ENCODE measurements around the gene TNP1.

The TNP1 gene

GRCh38 chr2:216856406-216857065 lies 3.3 kb downstream of the TNP1 start:
- no peak overlapping the region for H3K27ac ChIP-seq (ENCODE audit: low read depth, low read length)
- H3K9ac ChIP-seq (ENCODE audit: low read length): no peak overlapping the region
- H3K4me1 ChIP-seq (ENCODE audit: insufficient read depth, low read length): peaks cover 7% of the 10 kb centered on the region
- H3K4me3 ChIP-seq (ENCODE audit: low read depth in 1 of 2, low read length in 2 of 2): no peak overlapping the region
- H3K27me3 ChIP-seq (ENCODE audit: control insufficient read depth in 1 of 2, insufficient read depth in 2 of 2, low read length in 2 of 2): no peaks in the 10 kb centered on the region
- no peaks in the 10 kb centered on the region for H3K36me3 ChIP-seq (ENCODE audit: insufficient read depth, low read length)
- H3K9me3 ChIP-seq (ENCODE audit: low read length): no peaks in the 10 kb centered on the region

- Histone ChIP-seq H3K4me1 (ENCODE audit: insufficient read depth, low read length) (peaks cover 14% of the 10 kb centered on the region), H3K9ac (ENCODE audit: low read length) (no peak overlapping the region), H3K9me3 (ENCODE audit: low read length) (no peaks in the 10 kb centered on the region), H3K36me3 (ENCODE audit: insufficient read depth, low read length) (no peaks in the 10 kb centered on the region), H3K27me3 (ENCODE audit: control insufficient read depth in 1 of 2, insufficient read depth in 2 of 2, low read length in 2 of 2) (no peaks in the 10 kb centered on the region), H3K4me3 (ENCODE audit: low read depth in 1 of 2, low read length in 2 of 2) (no peak overlapping the region), H3K27ac (ENCODE audit: low read depth, low read length) (no peak overlapping the region)
Observed at GRCh38 chr2:216855605-216856004, 4.3 kb downstream of the TNP1 start.

DNA sequence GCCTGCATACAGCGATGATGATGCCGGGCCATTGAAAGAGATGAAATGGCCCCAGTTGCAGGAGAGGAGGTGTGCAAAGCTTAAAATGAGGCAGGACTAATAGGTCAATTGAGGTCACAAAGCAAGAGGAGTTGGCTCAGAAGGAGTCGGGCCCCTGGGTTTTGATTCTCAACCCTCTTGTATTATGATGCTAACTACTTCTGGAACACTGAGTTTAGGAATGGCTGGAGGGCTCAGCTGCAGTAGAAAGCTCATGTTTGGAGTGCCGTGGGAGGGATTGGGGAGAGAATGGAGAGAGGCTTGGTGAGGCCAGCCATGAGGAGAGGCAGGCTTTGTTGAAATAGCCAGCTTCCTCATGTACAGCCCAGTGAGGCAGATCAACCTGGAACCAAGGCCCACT lies 4.8 kb downstream of the TNP1 start:
- H3K36me3 ChIP-seq (ENCODE audit: insufficient read depth, low read length): no peaks in the 10 kb centered on the region
- no peaks in the 10 kb centered on the region for H3K9me3 ChIP-seq (ENCODE audit: low read length)
- H3K9ac ChIP-seq (ENCODE audit: low read length): no peak overlapping the region
- H3K4me1 ChIP-seq (ENCODE audit: insufficient read depth, low read length): peaks cover 14% of the 10 kb centered on the region
- H3K27ac ChIP-seq (ENCODE audit: low read depth, low read length): no peak overlapping the region
- H3K27me3 ChIP-seq (ENCODE audit: control insufficient read depth in 1 of 2, insufficient read depth in 2 of 2, low read length in 2 of 2): no peaks in the 10 kb centered on the region
- H3K4me3 ChIP-seq (ENCODE audit: low read depth in 1 of 2, low read length in 2 of 2): no peak overlapping the region

GRCh38 chr2:216851486-216852090 lies 8.3 kb downstream of the TNP1 start:
- Histone ChIP-seq H3K27ac (ENCODE audit: low read depth, low read length) (no peak overlapping the region), H3K4me3 (ENCODE audit: low read depth in 1 of 2, low read length in 2 of 2) (no peak overlapping the region), H3K36me3 (ENCODE audit: insufficient read depth, low read length) (no peaks in the 10 kb centered on the region), H3K9me3 (ENCODE audit: low read length) (no peaks in the 10 kb centered on the region), H3K27me3 (ENCODE audit: control insufficient read depth in 1 of 2, insufficient read depth in 2 of 2, low read length in 2 of 2) (no peaks in the 10 kb centered on the region), H3K9ac (ENCODE audit: low read length) (no peak overlapping the region), H3K4me1 (ENCODE audit: insufficient read depth, low read length) (peaks cover 19% of the 10 kb centered on the region)

DNA sequence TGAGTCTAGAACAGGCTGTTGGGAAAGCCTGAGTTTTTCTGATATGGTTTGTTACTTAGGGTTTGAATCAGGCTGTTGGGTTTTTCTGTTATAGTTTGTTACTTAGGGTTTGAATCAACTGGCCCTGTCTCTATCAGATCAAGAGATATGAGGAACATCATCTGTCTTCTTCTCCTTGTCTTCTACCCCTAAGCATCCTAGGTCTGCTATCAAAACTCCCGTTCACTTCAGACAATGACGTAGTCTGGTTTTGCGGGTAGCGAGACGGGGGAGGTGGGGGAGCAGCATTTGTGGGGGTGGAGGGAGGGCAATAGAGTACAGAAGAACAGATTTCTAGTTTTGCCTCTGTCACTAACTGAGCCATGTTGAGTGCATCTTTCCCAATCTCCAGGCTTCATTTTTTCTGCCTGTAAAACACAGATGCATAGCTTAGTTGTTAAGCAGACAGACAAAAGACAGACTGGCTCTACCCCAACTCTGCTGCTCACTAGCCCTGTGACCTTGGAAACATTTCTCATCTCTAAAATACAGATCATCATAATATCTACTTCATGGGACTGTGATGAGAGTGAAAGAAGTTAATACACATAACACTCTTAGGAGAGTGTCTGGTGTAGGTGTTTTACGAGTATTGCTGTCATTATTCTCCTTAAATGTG lies 9.1 kb downstream of the TNP1 start:
- H3K4me1 ChIP-seq (ENCODE audit: insufficient read depth, low read length): peaks cover 19% of the 10 kb centered on the region
- no peaks in the 10 kb centered on the region for H3K9me3 ChIP-seq (ENCODE audit: low read length)
- no peak overlapping the region for H3K4me3 ChIP-seq (ENCODE audit: low read depth in 1 of 2, low read length in 2 of 2)
- H3K36me3 ChIP-seq (ENCODE audit: insufficient read depth, low read length): no peaks in the 10 kb centered on the region
- H3K27me3 ChIP-seq (ENCODE audit: control insufficient read depth in 1 of 2, insufficient read depth in 2 of 2, low read length in 2 of 2): no peaks in the 10 kb centered on the region
- H3K27ac ChIP-seq (ENCODE audit: low read depth, low read length): no peak overlapping the region
- no peak overlapping the region for H3K9ac ChIP-seq (ENCODE audit: low read length)

DNA sequence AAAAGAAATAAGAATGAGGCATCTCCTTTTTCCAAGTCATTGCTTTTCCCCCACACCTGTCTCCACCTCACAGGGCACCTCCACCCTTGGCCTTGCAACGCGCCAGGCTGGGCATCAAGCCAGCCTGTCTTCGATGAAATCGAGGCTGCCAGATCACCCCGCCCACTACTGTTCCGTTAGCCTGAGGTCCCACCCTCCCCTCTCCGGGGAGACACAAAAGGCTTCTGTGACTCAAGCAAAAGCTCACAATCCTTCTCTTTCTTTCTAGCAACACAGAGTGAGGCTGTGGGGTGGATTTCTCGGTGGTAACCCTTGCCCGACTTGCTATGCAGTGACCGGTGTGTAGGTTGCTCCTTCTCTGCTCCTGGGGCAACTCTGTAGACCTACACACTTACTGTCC lies 9.9 kb downstream of the TNP1 start:
- no peaks in the 10 kb centered on the region for H3K27me3 ChIP-seq (ENCODE audit: control insufficient read depth in 1 of 2, insufficient read depth in 2 of 2, low read length in 2 of 2)
- no peak overlapping the region for H3K9ac ChIP-seq (ENCODE audit: low read length)
- H3K4me1 ChIP-seq (ENCODE audit: insufficient read depth, low read length): peaks cover 14% of the 10 kb centered on the region
- no peak overlapping the region for H3K27ac ChIP-seq (ENCODE audit: low read depth, low read length)
- no peaks in the 10 kb centered on the region for H3K36me3 ChIP-seq (ENCODE audit: insufficient read depth, low read length)
- no peaks in the 10 kb centered on the region for H3K9me3 ChIP-seq (ENCODE audit: low read length)
- H3K4me3 ChIP-seq (ENCODE audit: low read depth in 1 of 2, low read length in 2 of 2): no peak overlapping the region

- H3K27ac ChIP-seq (ENCODE audit: low read depth, low read length): no peak overlapping the region
- peaks cover 18% of the 10 kb centered on the region for H3K4me1 ChIP-seq (ENCODE audit: insufficient read depth, low read length)
- H3K9me3 ChIP-seq (ENCODE audit: low read length): no peaks in the 10 kb centered on the region
- H3K9ac ChIP-seq (ENCODE audit: low read length): no peak overlapping the region
- H3K27me3 ChIP-seq (ENCODE audit: control insufficient read depth in 1 of 2, insufficient read depth in 2 of 2, low read length in 2 of 2): no peaks in the 10 kb centered on the region
- H3K36me3 ChIP-seq (ENCODE audit: insufficient read depth, low read length): no peaks in the 10 kb centered on the region
- no peak overlapping the region for H3K4me3 ChIP-seq (ENCODE audit: low read depth in 1 of 2, low read length in 2 of 2)
Observed at GRCh38 chr2:216845426-216845825, 14.4 kb downstream of the TNP1 start.

DNA sequence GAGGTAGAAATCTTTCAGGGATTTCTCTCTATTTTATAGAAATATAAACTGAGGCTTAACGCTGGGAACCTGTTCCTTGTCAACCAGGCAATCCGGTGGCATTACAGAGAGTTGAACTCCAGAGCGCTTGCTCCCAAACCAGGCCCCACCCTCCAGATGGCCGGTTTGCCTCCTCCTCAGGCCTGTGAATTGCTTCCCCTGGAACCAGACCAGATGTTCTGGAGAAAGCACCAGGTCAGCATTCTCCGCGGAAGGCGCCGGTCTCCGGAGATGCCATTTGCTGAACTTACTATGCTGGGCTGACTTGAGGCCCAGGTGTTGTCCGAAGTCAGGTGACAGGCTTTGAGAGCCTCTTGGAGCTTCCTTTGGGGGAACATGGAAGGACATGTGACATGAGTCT lies 17.2 kb downstream of the TNP1 start:
- Histone ChIP-seq H3K27me3 (ENCODE audit: control insufficient read depth in 1 of 2, insufficient read depth in 2 of 2, low read length in 2 of 2) (no peaks in the 10 kb centered on the region), H3K9me3 (ENCODE audit: low read length) (no peaks in the 10 kb centered on the region), H3K4me1 (ENCODE audit: insufficient read depth, low read length) (peaks cover 20% of the 10 kb centered on the region), H3K9ac (ENCODE audit: low read length) (no peak overlapping the region), H3K36me3 (ENCODE audit: insufficient read depth, low read length) (no peaks in the 10 kb centered on the region), H3K4me3 (ENCODE audit: low read depth in 1 of 2, low read length in 2 of 2) (no peak overlapping the region), H3K27ac (ENCODE audit: low read depth, low read length) (peak overlapping the region; percentile 26)

DNA sequence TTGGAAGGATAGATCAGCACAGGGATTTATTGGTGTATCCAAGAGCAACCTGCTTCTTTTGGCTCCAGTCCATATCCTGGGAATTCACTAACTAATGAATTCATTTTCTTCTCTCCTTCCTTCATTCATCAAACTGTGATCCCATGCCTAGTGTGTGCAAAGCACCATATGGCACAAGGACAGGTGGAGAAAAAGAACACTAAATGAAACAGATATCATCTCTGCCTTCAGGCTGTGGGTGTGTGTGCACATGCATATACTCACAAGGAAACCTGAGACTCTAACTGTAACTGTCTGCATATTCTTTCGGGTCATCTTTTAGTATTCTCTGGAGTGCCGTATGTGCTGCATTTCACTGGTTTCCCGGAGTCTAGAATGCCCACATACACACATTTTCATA lies 20.2 kb downstream of the TNP1 start:
- Histone ChIP-seq H3K4me1 (ENCODE audit: insufficient read depth, low read length) (peaks cover 17% of the 10 kb centered on the region), H3K36me3 (ENCODE audit: insufficient read depth, low read length) (no peaks in the 10 kb centered on the region), H3K4me3 (ENCODE audit: low read depth in 1 of 2, low read length in 2 of 2) (no peak overlapping the region), H3K27me3 (ENCODE audit: control insufficient read depth in 1 of 2, insufficient read depth in 2 of 2, low read length in 2 of 2) (no peaks in the 10 kb centered on the region), H3K27ac (ENCODE audit: low read depth, low read length) (no peak overlapping the region), H3K9ac (ENCODE audit: low read length) (no peak overlapping the region), H3K9me3 (ENCODE audit: low read length) (no peaks in the 10 kb centered on the region)

DNA sequence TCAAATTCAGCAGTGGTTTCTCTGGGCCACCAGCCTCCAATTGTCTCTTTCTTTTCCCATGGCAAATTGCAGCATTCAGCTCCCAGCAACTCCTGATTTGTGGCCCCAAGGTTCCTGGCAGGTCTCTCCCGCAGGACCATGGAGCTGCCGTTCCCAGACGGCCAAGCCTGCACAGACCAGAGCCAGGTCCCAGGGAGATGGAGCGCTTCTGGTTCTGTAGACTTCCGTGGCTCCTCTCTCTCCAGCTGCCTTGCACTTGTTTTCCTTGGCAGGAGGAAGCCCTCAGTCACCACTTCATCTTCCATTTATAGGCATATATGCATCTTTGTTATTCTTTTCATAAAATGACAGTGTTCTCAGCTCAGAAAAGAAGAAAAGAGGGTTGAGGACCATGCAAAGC lies 21.7 kb downstream of the TNP1 start:
- H3K4me1 ChIP-seq (ENCODE audit: insufficient read depth, low read length): peaks cover 16% of the 10 kb centered on the region
- H3K27me3 ChIP-seq (ENCODE audit: control insufficient read depth in 1 of 2, insufficient read depth in 2 of 2, low read length in 2 of 2): no peaks in the 10 kb centered on the region
- no peak overlapping the region for H3K27ac ChIP-seq (ENCODE audit: low read depth, low read length)
- no peak overlapping the region for H3K9ac ChIP-seq (ENCODE audit: low read length)
- H3K4me3 ChIP-seq (ENCODE audit: low read depth in 1 of 2, low read length in 2 of 2): no peak overlapping the region
- H3K36me3 ChIP-seq (ENCODE audit: insufficient read depth, low read length): no peaks in the 10 kb centered on the region
- H3K9me3 ChIP-seq (ENCODE audit: low read length): no peaks in the 10 kb centered on the region

GRCh38 chr2:216837740-216838139 lies 22.1 kb downstream of the TNP1 start:
- Histone ChIP-seq H3K36me3 (ENCODE audit: insufficient read depth, low read length) (no peaks in the 10 kb centered on the region), H3K9me3 (ENCODE audit: low read length) (no peaks in the 10 kb centered on the region), H3K27me3 (ENCODE audit: control insufficient read depth in 1 of 2, insufficient read depth in 2 of 2, low read length in 2 of 2) (no peaks in the 10 kb centered on the region), H3K9ac (ENCODE audit: low read length) (no peak overlapping the region), H3K27ac (ENCODE audit: low read depth, low read length) (no peak overlapping the region), H3K4me1 (ENCODE audit: insufficient read depth, low read length) (peaks cover 12% of the 10 kb centered on the region), H3K4me3 (ENCODE audit: low read depth in 1 of 2, low read length in 2 of 2) (no peak overlapping the region)

GRCh38 chr2:216833061-216833460 lies 26.8 kb downstream of the TNP1 start:
- Histone ChIP-seq H3K27me3 (ENCODE audit: control insufficient read depth in 1 of 2, insufficient read depth in 2 of 2, low read length in 2 of 2) (no peaks in the 10 kb centered on the region), H3K36me3 (ENCODE audit: insufficient read depth, low read length) (no peaks in the 10 kb centered on the region), H3K9ac (ENCODE audit: low read length) (no peak overlapping the region), H3K27ac (ENCODE audit: low read depth, low read length) (no peak overlapping the region), H3K4me3 (ENCODE audit: low read depth in 1 of 2, low read length in 2 of 2) (no peak overlapping the region), H3K4me1 (ENCODE audit: insufficient read depth, low read length) (peaks cover 28% of the 10 kb centered on the region), H3K9me3 (ENCODE audit: low read length) (no peaks in the 10 kb centered on the region)
